ENCODE data around the gene AOX1.

DNA sequence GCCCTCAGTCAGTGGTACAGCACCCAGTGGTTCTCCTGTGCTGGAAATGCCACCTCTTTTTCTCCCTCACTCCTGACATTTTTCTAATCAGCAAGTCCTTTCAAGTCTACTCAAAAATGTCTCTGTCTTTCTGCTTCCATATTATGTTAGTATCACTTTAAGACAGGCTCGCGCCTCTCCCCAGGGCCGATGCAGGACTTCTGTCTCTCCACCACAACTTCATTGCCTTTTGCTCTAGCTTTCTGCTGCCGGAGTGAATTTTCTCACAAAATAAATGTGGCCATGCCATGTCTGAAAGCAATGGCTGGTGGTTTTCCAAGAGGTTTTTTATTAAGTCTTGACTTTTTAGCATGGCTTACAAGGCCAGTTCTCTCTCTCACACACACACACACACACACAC, 73.6 kb downstream of the AOX1 start:
- TF ChIP-seq, protein P1, sequence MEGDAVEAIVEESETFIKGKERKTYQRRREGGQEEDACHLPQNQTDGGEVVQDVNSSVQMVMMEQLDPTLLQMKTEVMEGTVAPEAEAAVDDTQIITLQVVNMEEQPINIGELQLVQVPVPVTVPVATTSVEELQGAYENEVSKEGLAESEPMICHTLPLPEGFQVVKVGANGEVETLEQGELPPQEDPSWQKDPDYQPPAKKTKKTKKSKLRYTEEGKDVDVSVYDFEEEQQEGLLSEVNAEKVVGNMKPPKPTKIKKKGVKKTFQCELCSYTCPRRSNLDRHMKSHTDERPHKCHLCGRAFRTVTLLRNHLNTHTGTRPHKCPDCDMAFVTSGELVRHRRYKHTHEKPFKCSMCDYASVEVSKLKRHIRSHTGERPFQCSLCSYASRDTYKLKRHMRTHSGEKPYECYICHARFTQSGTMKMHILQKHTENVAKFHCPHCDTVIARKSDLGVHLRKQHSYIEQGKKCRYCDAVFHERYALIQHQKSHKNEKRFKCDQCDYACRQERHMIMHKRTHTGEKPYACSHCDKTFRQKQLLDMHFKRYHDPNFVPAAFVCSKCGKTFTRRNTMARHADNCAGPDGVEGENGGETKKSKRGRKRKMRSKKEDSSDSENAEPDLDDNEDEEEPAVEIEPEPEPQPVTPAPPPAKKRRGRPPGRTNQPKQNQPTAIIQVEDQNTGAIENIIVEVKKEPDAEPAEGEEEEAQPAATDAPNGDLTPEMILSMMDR (IDR thresholded peaks at IDR 0.05 in 4 of 5, conservative IDR thresholded peaks at IDR 0.05 in 1 of 5): no peak
- TF ChIP-seq POLR2A (IDR thresholded peaks at IDR 0.05): no peak

Data from gastrocnemius medialis (tissue), 4 donors.